Measurements from ENCODE around the gene VSTM2B.

The VSTM2B gene

GRCh38 chr19:29497241-29497640 is 28.6 kb upstream of the VSTM2B start:
- no peak for DNase-seq (ENCODE audit: low read depth)

DNA sequence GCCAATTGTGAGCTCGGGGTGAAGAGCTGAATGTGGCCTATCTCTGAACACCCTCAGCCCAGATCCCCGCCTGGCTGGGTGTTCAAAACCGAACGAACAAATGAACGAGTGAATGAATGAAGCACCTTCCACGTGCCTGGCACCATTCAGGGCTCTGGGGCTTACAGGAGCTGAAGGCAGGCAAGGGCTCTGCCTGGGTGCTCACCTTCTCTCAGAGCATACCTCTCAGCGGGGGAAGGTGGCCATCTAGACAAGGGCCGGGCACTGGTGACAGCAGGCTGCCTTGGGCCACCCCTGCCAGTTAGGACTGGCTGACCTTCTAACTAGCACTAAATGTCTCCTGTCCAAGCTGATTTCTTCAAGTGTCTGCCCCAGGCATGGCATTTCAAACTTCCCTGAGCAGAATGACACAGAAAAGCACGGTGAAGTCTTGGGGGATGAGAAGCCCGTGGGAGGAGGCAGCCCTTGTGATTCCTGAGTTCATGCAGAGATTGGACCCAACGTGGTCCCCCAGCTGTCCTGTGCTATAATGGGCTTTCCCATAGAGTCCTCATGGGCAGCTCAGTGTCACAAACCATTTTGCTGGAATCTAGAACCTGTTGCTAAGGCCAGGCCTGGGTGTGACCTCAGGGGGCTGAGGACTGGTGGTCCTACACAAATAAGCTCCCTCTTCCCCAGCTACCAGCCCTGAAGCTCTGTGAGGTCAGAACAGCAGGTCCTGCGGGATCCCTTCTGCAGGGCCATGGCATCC is 27.9 kb upstream of the VSTM2B start:
- DNase-seq (ENCODE audit: low read depth), result no peak

DNA sequence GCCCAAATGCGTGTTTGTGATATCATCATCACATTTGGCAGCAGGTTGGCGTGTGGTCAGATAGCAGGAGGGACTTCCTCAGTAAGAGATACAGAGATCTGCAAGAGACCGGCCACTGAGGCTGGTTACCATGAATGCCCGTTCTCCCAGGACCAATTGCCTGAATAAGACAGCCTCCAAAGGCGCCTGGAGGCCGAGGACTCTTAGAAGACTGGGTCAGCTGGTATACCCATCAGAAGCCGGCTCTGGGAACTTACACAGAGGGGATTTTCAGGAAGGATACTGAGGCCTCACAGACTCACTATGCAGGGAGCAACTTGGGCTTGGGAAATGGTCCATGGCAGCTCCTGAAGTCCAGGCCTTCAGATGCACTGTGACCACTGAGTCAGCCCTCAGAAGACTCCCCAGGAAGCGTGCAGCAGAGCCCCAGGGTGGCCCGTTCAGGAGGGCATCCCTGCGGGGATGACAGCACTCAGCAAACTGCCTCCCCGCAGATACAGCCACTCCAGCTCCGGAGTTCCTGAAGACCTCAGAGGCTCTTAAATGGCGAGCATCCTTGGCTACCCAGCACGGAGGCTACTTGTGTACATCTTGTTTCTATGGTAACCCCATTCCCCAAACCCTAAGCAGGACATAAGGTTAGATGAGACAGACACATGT is 26.4 kb upstream of the VSTM2B start:
- DNase-seq (ENCODE audit: low read depth), result no peak

DNA sequence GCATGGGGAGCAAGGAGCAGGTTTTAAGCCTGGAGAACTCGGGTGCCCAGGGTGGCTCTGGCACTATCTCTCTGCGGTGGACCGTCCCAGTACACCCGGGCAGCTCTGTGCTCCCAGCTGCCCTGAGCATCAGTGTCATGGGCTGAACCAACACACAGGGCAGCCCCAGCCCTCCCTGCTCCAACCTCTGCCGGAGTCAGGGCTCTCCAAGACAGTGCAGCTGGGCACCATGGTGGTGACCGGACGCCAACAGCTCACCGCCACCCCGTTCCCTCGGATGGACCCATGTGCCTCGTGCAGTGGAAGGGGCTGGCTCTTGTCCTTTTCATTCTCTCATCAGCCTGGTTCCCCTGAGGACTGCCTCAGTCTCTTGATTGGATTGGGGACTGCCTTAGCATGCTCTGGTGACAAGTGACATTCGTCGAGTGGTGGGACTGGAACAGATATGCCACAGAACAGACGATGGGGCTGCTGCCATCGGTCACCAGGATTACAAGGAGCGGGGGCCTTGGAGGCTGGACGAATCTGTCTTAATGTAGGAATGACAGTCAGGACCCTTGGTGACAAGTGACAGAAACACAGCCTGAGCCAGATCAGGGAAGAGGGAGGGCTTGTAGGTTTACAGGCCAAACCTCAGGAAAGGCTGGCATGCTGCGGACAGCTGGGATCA is 25.7 kb upstream of the VSTM2B start:
- DNase-seq (ENCODE audit: low read depth), result no peak

- DNase-seq (ENCODE audit: low read depth), result no peak
These were observed 23.8 kb upstream of the VSTM2B start for GRCh38 chr19:29501816-29502580.

GRCh38 chr19:29502581-29502850 is 23.3 kb upstream of the VSTM2B start:
- no peak for DNase-seq (ENCODE audit: low read depth)

GRCh38 chr19:29503140-29503758 is 22.5 kb upstream of the VSTM2B start:
- DNase-seq (ENCODE audit: low read depth), result no peak

- DNase-seq (ENCODE audit: low read depth), result no peak
These were observed 22.0 kb upstream of the VSTM2B start for GRCh38 chr19:29503785-29504184.

DNA sequence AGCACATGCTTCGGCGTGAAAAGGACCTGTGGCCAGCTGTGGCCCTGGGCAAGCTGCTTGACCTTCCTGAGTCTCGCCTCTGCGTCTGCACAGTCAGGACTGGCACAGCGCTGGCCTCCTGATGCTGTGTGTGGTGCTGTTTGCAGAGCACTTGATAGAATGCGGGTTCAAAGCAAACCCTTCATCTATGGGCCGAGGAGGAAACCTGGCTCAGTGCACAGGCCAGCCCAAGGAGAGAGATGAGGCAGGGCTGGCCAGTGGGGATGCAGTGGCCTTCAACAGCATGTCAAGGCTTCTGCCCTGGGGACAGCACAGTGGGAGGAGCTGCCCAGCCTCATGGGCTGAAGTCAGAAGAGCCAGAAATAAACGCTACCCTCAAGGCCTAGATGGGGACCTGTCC is 21.3 kb upstream of the VSTM2B start:
- no peak for DNase-seq (ENCODE audit: low read depth)

DNA sequence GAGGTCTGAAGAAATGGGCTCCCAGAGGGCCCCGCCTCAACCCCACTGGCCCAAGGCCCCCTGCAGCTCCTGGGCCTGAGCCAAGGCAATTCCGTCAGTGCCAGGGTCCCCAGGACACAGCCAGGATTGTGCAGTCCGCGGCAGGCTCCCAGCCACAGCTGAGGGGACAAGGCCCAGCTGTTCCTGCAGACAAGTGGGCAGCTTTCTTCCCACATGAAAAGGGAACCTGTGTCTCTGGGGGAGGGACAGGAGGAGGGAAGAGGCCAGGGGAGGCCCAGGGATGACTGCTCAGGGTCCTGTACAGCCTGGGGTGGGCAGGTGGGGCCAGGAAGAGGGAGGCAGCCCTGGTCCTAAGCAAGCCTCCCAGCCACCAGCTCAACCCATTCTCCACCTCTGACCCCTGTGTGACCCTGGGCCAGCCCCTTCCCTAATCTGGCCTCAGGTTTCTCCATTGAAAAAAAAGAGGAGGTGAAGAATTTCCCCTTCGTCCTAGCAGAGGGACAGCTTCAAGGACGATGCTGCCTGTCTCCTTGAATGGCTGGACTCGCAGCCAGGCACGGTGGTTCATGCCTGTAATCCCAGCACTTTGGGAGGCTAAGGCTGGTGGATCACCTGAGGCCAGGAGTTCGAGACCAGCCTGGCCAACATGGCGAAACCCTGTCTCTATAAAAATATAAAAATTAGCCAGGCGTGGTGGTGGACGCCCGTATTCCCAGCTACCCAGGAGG is 20.5 kb upstream of the VSTM2B start:
- DNase-seq (ENCODE audit: low read depth), result no peak

DNA sequence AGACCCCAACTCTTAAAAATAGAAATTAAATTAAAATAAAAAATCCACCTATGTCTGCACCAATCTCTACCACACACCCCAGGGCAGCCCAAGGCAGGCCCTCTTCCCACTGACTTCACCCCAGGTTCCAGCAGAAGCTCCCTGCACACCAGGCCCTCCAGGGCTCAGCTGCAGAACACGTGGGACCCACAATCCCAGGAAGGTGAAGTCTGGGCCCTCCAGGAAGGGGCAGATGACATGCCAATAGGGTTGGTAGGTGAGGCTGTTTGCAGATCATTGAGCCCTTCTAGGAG is 19.2 kb upstream of the VSTM2B start:
- DNase-seq (ENCODE audit: low read depth), result no peak

DNA sequence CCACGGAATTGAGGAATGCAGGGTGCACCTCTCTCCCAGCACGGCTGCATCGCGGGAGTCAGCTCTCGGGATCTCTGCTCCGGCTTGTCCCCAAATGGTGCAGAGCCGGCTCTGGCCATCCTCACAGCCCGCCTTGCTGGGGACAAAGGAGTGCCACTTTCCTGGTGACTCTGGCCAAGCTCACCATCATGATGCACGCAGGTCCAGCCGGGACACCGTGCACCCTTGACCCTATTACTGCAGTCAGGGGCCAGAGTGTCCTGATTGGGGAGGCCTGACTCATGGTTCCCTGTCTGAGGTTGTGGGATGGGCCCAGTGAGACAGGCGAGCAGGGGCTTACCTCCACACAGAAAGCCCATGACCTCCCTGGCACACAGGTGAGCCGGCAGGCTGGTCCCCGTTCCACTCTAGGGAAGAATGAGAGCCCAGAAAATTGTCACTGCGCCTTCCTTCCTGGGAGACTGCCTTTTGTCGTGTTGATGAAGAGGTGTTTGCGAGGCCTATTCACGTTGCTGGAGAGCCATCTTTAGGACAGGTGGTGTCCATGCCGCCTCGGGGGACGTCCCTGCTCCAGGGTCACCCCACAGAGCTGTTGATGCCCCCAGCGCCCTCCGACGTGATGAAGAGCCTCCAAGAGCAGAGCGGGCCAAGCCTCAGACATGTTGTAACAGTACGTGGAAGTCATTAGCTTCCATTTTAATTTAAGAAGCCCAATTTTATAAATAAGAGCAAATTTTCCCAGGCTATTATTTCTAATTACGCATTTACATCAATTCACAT is 18.5 kb upstream of the VSTM2B start:
- no peak for DNase-seq (ENCODE audit: low read depth)

DNA sequence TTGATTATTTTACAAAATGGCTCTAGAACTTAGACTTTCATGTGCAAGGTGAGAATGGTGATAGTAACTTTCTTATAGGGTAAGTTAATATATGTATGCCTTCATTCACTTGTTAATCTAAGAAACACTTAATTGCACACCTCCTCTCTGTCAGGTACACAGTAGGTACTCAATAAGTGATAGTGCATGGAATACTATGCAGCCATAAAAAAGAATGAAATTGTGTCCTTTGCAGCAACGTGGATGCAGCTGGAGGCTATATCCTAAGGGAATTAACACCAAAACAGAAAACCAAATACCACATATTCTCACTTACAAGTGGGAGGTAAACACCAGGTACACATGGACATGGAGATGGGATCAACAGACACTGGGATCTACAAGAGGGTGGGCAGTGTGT is 17.6 kb upstream of the VSTM2B start:
- DNase-seq (ENCODE audit: low read depth), result no peak

DNA sequence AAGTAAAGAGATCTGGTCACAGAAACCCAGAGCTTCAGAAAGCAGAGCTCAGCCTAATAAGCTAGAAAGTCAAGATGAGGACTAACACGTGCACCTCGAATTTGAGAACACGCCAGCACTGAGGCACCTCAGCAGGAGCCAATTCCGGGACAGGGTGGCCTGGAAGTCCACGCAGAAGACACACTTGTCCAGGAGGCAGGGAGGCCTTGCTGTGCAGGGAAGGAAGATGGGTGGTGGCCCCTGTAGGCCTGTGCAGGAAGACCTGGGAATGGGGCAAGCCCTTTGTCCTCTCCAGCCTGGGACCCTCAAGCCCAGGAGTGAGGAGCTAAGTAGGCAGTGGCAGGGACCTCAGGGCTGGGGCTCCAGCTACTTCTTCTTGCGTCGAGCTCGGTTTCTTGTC is 16.3 kb upstream of the VSTM2B start:
- no peak for DNase-seq (ENCODE audit: low read depth)

DNA sequence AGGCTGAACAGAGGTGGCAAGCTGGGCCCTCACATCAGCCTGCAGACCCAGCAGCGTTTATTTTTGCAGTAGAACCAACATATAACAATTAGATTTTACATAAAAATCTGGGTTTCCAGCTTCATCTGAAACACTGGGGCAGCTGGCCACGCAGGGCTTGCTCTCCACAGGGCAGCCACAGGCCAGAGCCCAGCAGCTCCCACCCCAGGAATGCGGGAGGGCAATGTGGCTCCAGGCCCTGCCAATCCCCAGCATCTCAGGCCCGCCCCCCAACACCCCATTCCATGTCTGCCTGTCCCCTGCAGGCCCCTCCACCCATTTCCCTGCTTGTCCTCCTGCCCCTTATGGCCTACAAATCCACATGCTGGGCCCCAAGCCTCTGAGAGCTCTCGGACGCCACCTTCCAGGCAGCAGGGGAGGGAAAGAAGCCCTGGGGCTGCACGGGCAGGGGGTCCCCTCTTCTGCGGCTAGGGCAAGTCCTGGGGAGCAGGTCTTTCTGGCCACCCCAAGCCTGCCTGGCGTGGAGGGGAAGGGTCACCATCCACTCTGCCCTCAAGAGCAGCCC is 15.0 kb upstream of the VSTM2B start:
- no peak for DNase-seq (ENCODE audit: low read depth)

DNA sequence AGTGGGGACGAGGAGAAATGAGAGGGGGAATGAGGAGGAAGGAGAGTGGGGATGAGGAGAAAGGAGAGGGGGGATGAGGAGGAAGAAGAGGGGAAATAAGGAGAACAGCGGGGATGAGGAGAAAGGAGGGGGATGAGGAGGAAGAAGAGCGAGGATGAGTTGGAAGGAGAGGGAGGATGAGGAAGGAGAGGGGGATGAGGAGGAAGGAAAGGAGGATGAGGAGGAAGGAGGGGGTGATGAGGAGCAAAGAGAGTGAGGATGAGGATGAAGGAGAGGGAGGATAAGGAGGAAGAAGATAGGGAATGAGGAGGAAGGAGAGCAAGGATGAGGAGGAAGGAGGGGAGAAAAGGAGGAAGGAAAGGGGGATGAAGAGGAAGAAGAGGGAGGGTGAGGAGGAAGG is 14.0 kb upstream of the VSTM2B start:
- DNase-seq (ENCODE audit: low read depth), result no peak

- no peak for DNase-seq (ENCODE audit: low read depth)
These were observed 13.0 kb upstream of the VSTM2B start for GRCh38 chr19:29512748-29513147.

GRCh38 chr19:29514525-29515232 is 11.1 kb upstream of the VSTM2B start:
- no peak for DNase-seq (ENCODE audit: low read depth)

DNA sequence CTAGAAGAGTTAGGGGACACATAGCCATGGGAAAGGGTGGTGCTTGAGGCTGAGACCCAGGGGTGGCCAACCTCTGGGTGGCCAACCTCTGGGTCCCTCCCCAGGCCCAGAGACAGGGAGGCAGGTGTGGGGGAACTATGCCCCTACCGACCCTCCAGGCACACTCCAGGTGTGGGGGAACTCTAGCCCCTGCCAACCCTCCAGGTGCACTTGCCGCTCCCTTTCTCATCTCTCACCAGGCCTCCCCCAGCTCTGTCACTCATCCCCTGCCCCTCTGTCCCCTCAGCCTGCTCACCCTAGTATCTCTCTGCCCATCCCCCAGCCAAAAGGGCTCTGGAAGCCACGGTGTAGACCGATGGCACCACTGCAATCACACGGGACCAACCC is 10.6 kb upstream of the VSTM2B start:
- DNase-seq (ENCODE audit: low read depth), result no peak

- no peak for DNase-seq (ENCODE audit: low read depth)
These were observed 10.0 kb upstream of the VSTM2B start for GRCh38 chr19:29515706-29516357.

Data from stimulated activated CD8-positive, alpha-beta memory T cell treated with anti-CD3 and anti-CD28 coated beads, Interleukin-4, amount 100 ng/mL, for 24 hours (primary cell).